Trophoblast cell (in vitro differentiated cells and primary cell): ENCODE results near the gene ZC3H8.

ENCODE experiments used
- DNase-seq, 2 donors: peaks; one replicate each; pipeline ENCODE4 v3.0.0-alpha.2; 2016
- H2AFZ ChIP-seq: 2 replicates; pipeline ENCODE4 v1.6.1; 2013; ENCODE audit warnings: low read length, moderate library complexity, mild to moderate bottlenecking; ENCODE audit not compliant: insufficient read depth, poor library complexity
- H2AK5ac ChIP-seq: 2 replicates; pipeline ENCODE4 v1.6.1; 2013; ENCODE audit warnings: mild to moderate bottlenecking, low read length
- H2BK120ac ChIP-seq: 2 replicates; pipeline ENCODE4 v1.6.1; 2013; ENCODE audit warnings: low read length, mild to moderate bottlenecking, moderate library complexity; ENCODE audit not compliant: insufficient read depth, poor library complexity
- H2BK12ac ChIP-seq: 2 replicates; pipeline ENCODE4 v1.6.1; 2013; ENCODE audit warnings: mild to moderate bottlenecking, low read length, moderate library complexity
- H2BK5ac ChIP-seq: 2 replicates; pipeline ENCODE4 v1.6.1; 2013; ENCODE audit warnings: low read length, low read depth, moderate library complexity, mild to moderate bottlenecking; ENCODE audit not compliant: poor library complexity
- H3K14ac ChIP-seq: 2 replicates; pipeline ENCODE4 v1.6.1; 2013; ENCODE audit warnings: mild to moderate bottlenecking, low read length
- H3K18ac ChIP-seq: 2 replicates; pipeline ENCODE4 v1.6.1; 2013; ENCODE audit warnings: mild to moderate bottlenecking, low read length
- H3K23ac ChIP-seq: 2 replicates; pipeline ENCODE4 v1.6.1; 2013; ENCODE audit warnings: low read length
- H3K27ac ChIP-seq: 2 replicates; pipeline ENCODE4 v1.5.1; 2013; ENCODE audit warnings: low read depth, mild to moderate bottlenecking, inconsistent platforms, low read length, moderate library complexity
- H3K27me3 ChIP-seq: 2 replicates; pipeline ENCODE4 v1.6.1; 2013; ENCODE audit warnings: inconsistent platforms, mild to moderate bottlenecking, low read length, moderate library complexity; ENCODE audit not compliant: insufficient read depth
- H3K36me3 ChIP-seq, 2 experiments: 1 replicate in 1 of 2; 2 replicates in 1 of 2; pipeline ENCODE4 v1.6.1; 2013; ENCODE audit warnings: low read length in 2 of 2, mild to moderate bottlenecking in 2 of 2, moderate library complexity in 1 of 2; ENCODE audit not compliant: insufficient read depth in 2 of 2, control insufficient read depth in 1 of 2
- H3K4ac ChIP-seq: 2 replicates; pipeline ENCODE4 v1.6.1; 2013; ENCODE audit warnings: low read depth, mild to moderate bottlenecking, low read length, moderate library complexity
- H3K4me1 ChIP-seq, 2 experiments: 1 replicate in 1 of 2; 2 replicates in 1 of 2; pipeline ENCODE4 v1.6.1; 2013; ENCODE audit warnings: low read length in 2 of 2, mild to moderate bottlenecking in 2 of 2, moderate library complexity in 1 of 2; ENCODE audit not compliant: insufficient read depth in 2 of 2, control insufficient read depth in 1 of 2
- H3K4me2 ChIP-seq: 2 replicates; pipeline ENCODE4 v1.6.1; 2013; ENCODE audit warnings: inconsistent platforms, mild to moderate bottlenecking, low read length, moderate library complexity
- H3K4me3 ChIP-seq: 2 replicates; pipeline ENCODE4 v1.5.1; 2013; ENCODE audit warnings: mild to moderate bottlenecking, low read depth, low read length, inconsistent platforms
- H3K79me1 ChIP-seq: one replicate; pipeline ENCODE4 v1.6.1; 2013; ENCODE audit warnings: low read length
- H3K79me2 ChIP-seq: 2 replicates; pipeline ENCODE4 v1.6.1; 2013; ENCODE audit warnings: low read length, mild to moderate bottlenecking; ENCODE audit not compliant: control insufficient read depth, insufficient read depth, poor library complexity
- H3K9ac ChIP-seq: 2 replicates; pipeline ENCODE4 v1.6.1; 2013; ENCODE audit warnings: mild to moderate bottlenecking, low read length
- H3K9me3 ChIP-seq: 2 replicates; pipeline ENCODE4 v1.6.1; 2013; ENCODE audit warnings: low read depth, mild to moderate bottlenecking, control low read depth, inconsistent platforms, low read length; ENCODE audit not compliant: insufficient read depth
- H4K12ac ChIP-seq: 2 replicates; pipeline ENCODE4 v1.6.1; 2013; ENCODE audit warnings: low read depth, mild to moderate bottlenecking, low read length, moderate library complexity
- H4K8ac ChIP-seq: 2 replicates; pipeline ENCODE4 v1.6.1; 2013; ENCODE audit warnings: low read depth, mild to moderate bottlenecking, low read length, moderate library complexity
- H4K91ac ChIP-seq: one replicate; pipeline ENCODE4 v1.6.1; 2013; ENCODE audit warnings: low read depth, mild to moderate bottlenecking, low read length, moderate library complexity
- WGBS: extraction: QIAGEN DNeasy Blood & Tissue Kit; methylation state at CpG from one replicate; pipeline ENCODE4 v1.1.7; 2013; ENCODE audit warnings: missing lambda C conversion rate; ENCODE audit not compliant: insufficient read length, insufficient coverage; ENCODE audit errors: extremely low coverage; 5-methylcytosine and 5-hydroxymethylcytosine counted together

Gene ZC3H8

GRCh38 chr2:112242384-112242783 lies 12.5 kb downstream of the ZC3H8 start:
- Histone ChIP-seq H2AFZ (no peak overlapping the region), H3K9me3 (no peaks in the 10 kb centered on the region), H4K91ac (no peak overlapping the region)

DNA sequence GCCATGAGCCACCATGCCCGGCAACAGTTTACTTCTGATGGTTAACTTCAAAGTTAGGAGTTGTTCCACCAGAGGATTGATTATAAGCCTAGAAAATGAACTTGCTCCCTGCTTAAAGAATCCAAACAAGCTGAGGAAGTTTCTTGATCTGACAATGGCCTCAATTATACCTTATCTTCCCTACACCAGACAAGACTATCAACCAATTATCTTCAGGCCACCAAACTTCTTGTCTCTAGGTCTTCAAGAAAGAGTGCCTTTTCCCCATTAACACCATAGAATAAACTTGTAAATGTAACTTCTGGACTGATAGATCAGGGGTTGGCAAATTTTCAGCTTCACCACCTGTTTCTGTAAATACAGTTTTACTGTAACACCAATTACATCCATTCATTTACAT lies 15.0 kb downstream of the ZC3H8 start:
- Histone ChIP-seq H3K9ac (no peak overlapping the region), H2BK12ac (no peak overlapping the region), H2BK120ac (no peak overlapping the region), H3K9me3 (no peaks in the 10 kb centered on the region), H3K18ac (no peak overlapping the region), H3K27me3 (no peaks in the 10 kb centered on the region), H3K79me2 (no peaks in the 10 kb centered on the region), H3K14ac (no peak overlapping the region), H4K8ac (no peak overlapping the region), H4K12ac (no peak overlapping the region), H3K4ac (no peak overlapping the region), H3K4me1 (no peaks in the 10 kb centered on the region), H3K27ac (no peak overlapping the region), H2AK5ac (no peak overlapping the region), H4K91ac (no peak overlapping the region), H3K23ac (no peak overlapping the region), H3K36me3 (peaks cover 0 to 2% of the 10 kb centered on the region in 2 experiments), H3K79me1 (no peaks in the 10 kb centered on the region), H2BK5ac (no peak overlapping the region), H3K4me3 (no peak overlapping the region), H3K4me2 (no peak overlapping the region), H2AFZ (no peak overlapping the region)
- no peak for DNase-seq
- WGBS, result no CpG with 5 or more reads among the region's 1 CpG

More at GRCh38 chr2:112242384-112242783, 12.5 kb downstream of the ZC3H8 start:
- Histone ChIP-seq H3K4me3 (no peak overlapping the region), H2BK5ac (no peak overlapping the region), H3K79me2 (no peaks in the 10 kb centered on the region), H4K12ac (no peak overlapping the region), H4K8ac (no peak overlapping the region), H2BK12ac (no peak overlapping the region), H2BK120ac (no peak overlapping the region), H3K4me2 (no peak overlapping the region), H2AK5ac (no peak overlapping the region), H3K4ac (no peak overlapping the region), H3K27me3 (no peaks in the 10 kb centered on the region), H3K18ac (no peak overlapping the region), H3K27ac (no peak overlapping the region), H3K36me3 (no peaks in the 10 kb centered on the region), H3K4me1 (no peaks in the 10 kb centered on the region), H3K79me1 (no peaks in the 10 kb centered on the region), H3K14ac (no peak overlapping the region), H3K9ac (no peak overlapping the region), H3K23ac (no peak overlapping the region)
- no CpG with 5 or more reads among the region's 3 CpGs for WGBS
- DNase-seq, result no peak

DNA sequence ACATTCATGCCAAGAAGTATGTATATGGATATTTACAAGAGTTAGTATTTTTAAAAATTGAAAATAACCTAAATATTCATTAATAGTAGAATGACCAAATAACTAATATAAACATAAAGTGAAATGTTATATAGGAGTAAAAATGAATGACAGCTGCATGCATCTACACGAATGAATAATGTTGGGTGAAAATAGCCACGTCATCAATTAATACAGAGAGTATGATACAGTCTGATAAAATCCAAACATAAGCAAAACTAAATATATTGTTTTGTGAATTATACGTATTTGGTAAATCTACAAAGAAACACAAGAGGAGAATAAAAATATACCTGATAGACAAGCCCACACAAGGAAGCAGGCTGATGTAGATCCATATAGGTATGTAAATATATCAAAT lies 24.5 kb downstream of the ZC3H8 start:
- no peak overlapping the region for H3K4me3 ChIP-seq
- no peaks in the 10 kb centered on the region for H3K27me3 ChIP-seq
- no peak overlapping the region for H2BK12ac ChIP-seq
- DNase-seq, result no peak
- no peak overlapping the region for H4K91ac ChIP-seq
- no peaks in the 10 kb centered on the region for H3K79me1 ChIP-seq
- no peaks in the 10 kb centered on the region for H3K79me2 ChIP-seq
- H3K23ac ChIP-seq, result no peak overlapping the region
- H3K18ac ChIP-seq, result no peak overlapping the region
- H3K4me1 ChIP-seq, result no peaks in the 10 kb centered on the region
- no peak overlapping the region for H2AK5ac ChIP-seq
- no CpG with 5 or more reads among the region's 3 CpGs for WGBS
- H3K4me2 ChIP-seq, result no peak overlapping the region
- H3K36me3 ChIP-seq, result no peaks in the 10 kb centered on the region
- H4K12ac ChIP-seq, result no peak overlapping the region
- no peak overlapping the region for H2BK120ac ChIP-seq
- H3K9me3 ChIP-seq, result no peaks in the 10 kb centered on the region
- no peak overlapping the region for H3K27ac ChIP-seq
- no peak overlapping the region for H4K8ac ChIP-seq
- H2AFZ ChIP-seq, result no peak overlapping the region
- H3K4ac ChIP-seq, result no peak overlapping the region
- H3K9ac ChIP-seq, result no peak overlapping the region
- no peak overlapping the region for H2BK5ac ChIP-seq
- no peak overlapping the region for H3K14ac ChIP-seq

GRCh38 chr2:112229348-112229747 lies 25.5 kb downstream of the ZC3H8 start:
- Histone ChIP-seq H4K12ac (no peak overlapping the region), H3K9ac (no peak overlapping the region), H3K18ac (no peak overlapping the region), H3K14ac (no peak overlapping the region), H2BK12ac (no peak overlapping the region), H2AFZ (no peak overlapping the region), H2AK5ac (no peak overlapping the region), H2BK5ac (no peak overlapping the region), H3K23ac (no peak overlapping the region), H2BK120ac (no peak overlapping the region), H4K91ac (no peak overlapping the region), H3K4me3 (no peak overlapping the region), H3K9me3 (no peaks in the 10 kb centered on the region), H3K27ac (no peak overlapping the region), H3K4me1 (no peaks in the 10 kb centered on the region), H4K8ac (no peak overlapping the region), H3K27me3 (no peaks in the 10 kb centered on the region), H3K4ac (no peak overlapping the region), H3K4me2 (no peak overlapping the region), H3K36me3 (no peaks in the 10 kb centered on the region), H3K79me1 (no peaks in the 10 kb centered on the region), H3K79me2 (no peaks in the 10 kb centered on the region)
- DNase-seq, result no peak
